G401 (cell line): ENCODE measurements around the gene DMRT2. TPM values are rescaled to one million over a fixed set of nuclear protein-coding genes. Genes with fewer than 3 reads are reported as not detected.

Experiments used
- DNase-seq: peaks from one replicate; pipeline ENCODE4 v3.0.0-alpha.2; 2015; ENCODE audit warnings: low spot score
- in situ Hi-C: cut with HindIII; loops from 2 replicates; pipeline ENCODE4 v1.10.0; 2016; ENCODE audit warnings: low sequenced_read_pairs, mixed read lengths
- total RNA-seq: library from RNA; depleted of rRNA; stranded (reverse); fragments of >200 nt; shearing (Covaris generic); gene quantifications from 2 replicates; pipeline ENCODE4 v1.2.3, GENCODE V29; 2014; rRNA removed

The DMRT2 gene
- total RNA-seq, 1 experiment from 2014 or later = not detected

- in situ Hi-C loops = no loop called here
Measured at GRCh38 chr9:1083325-1083913, 33.3 kb downstream of the DMRT2 start.

GRCh38 chr9:1085086-1085485, 34.9 kb downstream of the DMRT2 start:
- in situ Hi-C loops = no loop called here
- DNase-seq = no peak

More at GRCh38 chr9:1083325-1083913, 33.3 kb downstream of the DMRT2 start:
- no peak for DNase-seq

DNA sequence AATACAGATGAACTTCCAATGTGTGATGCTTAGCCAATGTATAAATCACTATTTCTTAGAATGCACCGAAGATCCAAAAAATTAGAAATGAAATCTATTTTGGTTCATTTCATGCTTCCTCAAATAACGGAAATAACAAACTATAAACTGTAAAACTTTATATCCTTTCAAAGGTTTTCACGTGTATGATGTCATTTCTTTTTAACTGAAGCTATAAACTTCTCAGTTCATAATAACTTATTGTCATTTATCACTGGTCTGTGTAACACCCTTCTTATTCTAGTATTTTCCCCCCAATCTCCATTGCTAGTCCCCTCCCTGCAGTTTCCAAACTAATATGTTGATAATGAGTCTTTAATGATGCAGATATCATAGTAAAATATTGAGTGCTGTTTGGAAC, 36.4 kb downstream of the DMRT2 start:
- DNase-seq = no peak
- in situ Hi-C loops = no loop called here

DNA sequence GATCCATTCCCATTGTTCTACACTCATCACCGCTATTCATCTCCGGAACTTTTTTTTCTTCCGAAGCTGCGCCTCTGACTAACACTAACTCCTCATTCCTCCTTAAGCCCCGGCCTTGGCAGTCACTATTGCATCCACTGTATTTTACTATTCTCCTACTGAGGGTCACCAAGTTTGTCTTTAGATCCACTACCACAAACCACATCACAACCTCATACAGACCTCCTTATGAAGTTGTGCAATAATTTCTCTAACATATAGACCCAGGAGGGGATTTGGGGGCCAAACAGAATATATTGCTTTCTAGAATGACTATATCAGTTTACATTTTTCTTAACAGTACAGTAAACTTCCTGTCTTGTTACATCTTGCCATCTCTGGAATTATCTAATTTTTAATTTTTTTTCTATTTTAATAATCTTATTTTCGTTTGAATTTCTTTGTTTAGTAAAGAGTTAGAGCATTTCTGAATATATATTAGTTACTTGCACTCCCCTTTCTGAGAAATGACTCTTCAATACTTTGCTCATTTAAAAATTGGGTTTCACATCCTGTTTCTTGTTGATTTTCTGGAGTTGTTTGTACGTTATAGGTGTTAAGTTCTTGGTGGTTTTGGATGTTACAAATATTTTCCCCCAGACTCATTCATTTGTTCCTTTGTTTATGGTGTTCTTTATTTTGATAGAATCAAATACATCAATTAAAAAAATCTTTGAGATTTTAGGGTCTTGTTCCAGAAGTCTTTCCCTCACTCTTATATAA, 37.1 kb downstream of the DMRT2 start:
- DNase-seq = no peak
- in situ Hi-C loops = no loop called here

- no peak for DNase-seq
- in situ Hi-C loops = no loop called here
Measured at GRCh38 chr9:1094749-1095148, 44.6 kb downstream of the DMRT2 start.

DNA sequence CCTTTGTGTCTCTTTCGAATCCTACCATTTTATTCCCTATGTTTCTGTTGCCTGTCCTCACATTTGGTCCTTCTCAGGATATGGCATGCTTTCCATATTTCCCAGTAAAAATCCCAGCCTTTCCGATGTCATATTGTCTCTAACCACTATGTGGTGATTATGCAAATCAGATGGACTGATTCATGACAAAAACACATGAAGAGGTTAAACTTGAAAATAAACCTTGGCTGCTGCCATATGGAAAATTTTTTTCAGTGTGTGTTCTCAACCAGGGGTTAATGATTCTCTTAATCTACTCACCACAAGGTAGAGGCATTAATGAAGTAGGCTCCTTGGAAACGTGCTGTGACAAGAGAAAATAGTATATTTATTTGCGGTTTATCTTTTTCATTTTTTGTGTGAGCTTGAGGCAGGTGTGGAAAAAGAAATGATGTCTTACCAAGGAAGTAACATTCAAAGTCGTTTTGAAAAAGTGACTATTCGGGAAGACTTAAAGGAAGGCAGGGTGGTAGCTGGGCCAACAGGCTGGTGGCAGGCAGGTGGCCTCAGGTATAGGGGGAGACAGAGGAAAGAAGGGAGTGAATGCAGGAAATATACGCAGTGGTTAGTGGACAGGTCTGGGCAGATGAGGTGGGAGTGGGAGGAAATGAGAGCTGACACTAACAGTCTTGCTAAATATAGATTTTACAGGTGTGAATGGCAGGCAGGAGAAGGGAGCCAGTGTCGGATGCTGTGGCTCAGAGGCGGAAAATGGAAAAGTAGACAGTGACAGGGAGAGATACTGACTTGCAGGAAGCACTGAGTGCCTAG, 46.2 kb downstream of the DMRT2 start:
- in situ Hi-C loops = no loop called here

GRCh38 chr9:1098551-1098950, 48.4 kb downstream of the DMRT2 start:
- in situ Hi-C loops = no loop called here
- no peak for DNase-seq

More for the DNA sequence above, 46.2 kb downstream of the DMRT2 start:
- DNase-seq = no peak

GRCh38 chr9:1100201-1100600, 50.0 kb downstream of the DMRT2 start:
- DNase-seq = no peak
- in situ Hi-C loops = no loop called here

GRCh38 chr9:1100945-1101344, 50.8 kb downstream of the DMRT2 start:
- in situ Hi-C loops = no loop called here
- DNase-seq = peak; percentile 4

GRCh38 chr9:1101846-1102641, 51.9 kb downstream of the DMRT2 start:
- DNase-seq = no peak
- in situ Hi-C loops = no loop called here

- DNase-seq = no peak
- in situ Hi-C loops = no loop called here
Measured at GRCh38 chr9:1102642-1102970, 52.4 kb downstream of the DMRT2 start.

Other genes starting within 250 kb of the DMRT2 start
- not detected in 2 replicates for gene DMRT1, start 208.7 kb upstream of the DMRT2 start, total RNA-seq
- not detected in 2 replicates for gene DMRT3, start 73.7 kb upstream of the DMRT2 start, total RNA-seq